ENCODE data around the gene TOP2B.

- TF ChIP-seq TCF7L2 (IDR thresholded peaks at IDR 0.05; ENCODE audit: low read depth, low read length) (no peak), CTCF (IDR thresholded peaks at IDR 0.05) (no peak), POLR2AphosphoS5 (IDR thresholded peaks at IDR 0.05; ENCODE audit: low read depth, low read length) (no peak)
Observed at GRCh38 chr3:25661694-25662437, 2.8 kb downstream of the TOP2B start.

Measured in Panc1 (cell line).